ENCODE results near the gene ELAVL1. TPM values are rescaled to one million over a fixed set of nuclear protein-coding genes. Genes with fewer than 3 reads are reported as not detected.

The ELAVL1 gene
- total and polyA plus RNA-seq, 9 of the 15 experiments (the other 6 are each of a cell fraction or from before 2014, with no cell fraction given), result 4.3 to 172 (median 69.2) TPM

DNA sequence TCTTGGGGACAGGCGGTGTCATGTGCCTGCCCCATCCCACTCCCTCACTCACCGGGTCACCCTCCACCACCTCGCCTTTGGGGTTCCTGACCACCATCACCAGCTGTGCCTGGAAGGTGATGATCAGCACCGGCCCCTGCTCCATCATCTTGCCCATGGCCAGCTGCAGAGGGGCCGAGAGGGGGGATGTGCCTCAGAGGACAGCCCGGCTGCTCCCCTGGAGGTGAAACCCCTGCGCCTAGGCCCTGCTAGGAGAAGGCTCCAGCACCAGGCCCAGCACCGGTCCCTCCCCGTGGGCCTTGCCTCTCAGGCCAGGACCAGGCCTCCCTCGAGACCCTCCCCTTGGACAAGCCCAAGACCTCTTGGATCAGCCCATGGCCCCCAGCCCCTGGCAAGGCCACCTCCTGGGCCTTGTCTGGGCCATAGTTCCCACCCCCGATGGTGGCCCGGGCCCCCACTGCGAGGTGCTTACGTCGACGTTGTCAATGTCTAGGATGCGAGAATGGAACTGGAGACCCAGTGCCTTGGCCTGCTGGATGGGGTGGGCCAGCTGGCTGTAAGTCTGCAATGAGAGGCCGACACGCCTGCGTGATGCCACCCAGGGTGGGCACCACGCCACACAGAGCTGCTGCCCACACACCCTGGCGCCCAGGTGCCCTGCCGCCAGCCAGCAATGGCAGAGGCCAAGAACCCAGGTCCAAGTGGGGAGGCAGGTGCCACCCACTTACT lies 77.7 kb downstream of the ELAVL1 start (continued):
- TF ChIP-seq, protein P1, sequence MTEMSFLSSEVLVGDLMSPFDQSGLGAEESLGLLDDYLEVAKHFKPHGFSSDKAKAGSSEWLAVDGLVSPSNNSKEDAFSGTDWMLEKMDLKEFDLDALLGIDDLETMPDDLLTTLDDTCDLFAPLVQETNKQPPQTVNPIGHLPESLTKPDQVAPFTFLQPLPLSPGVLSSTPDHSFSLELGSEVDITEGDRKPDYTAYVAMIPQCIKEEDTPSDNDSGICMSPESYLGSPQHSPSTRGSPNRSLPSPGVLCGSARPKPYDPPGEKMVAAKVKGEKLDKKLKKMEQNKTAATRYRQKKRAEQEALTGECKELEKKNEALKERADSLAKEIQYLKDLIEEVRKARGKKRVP (CRISPR knock-in tag; IDR thresholded peaks at IDR 0.05), result no peak
- TF ChIP-seq ZNF282 (CRISPR knock-in tag; IDR thresholded peaks at IDR 0.05) (no peak), BRD4 (IDR thresholded peaks at IDR 0.05) (no peak), MYNN (IDR thresholded peaks at IDR 0.05) (peak; percentile 56; the same call in 1 of the 2 replicates), MYNN (CRISPR knock-in tag; IDR thresholded peaks at IDR 0.05) (no peak), POLR2AphosphoS2 (IDR thresholded peaks at IDR 0.05; ENCODE audit: low read length) (peak; percentile 66; the same call in 1 of the 2 replicates)

DNA sequence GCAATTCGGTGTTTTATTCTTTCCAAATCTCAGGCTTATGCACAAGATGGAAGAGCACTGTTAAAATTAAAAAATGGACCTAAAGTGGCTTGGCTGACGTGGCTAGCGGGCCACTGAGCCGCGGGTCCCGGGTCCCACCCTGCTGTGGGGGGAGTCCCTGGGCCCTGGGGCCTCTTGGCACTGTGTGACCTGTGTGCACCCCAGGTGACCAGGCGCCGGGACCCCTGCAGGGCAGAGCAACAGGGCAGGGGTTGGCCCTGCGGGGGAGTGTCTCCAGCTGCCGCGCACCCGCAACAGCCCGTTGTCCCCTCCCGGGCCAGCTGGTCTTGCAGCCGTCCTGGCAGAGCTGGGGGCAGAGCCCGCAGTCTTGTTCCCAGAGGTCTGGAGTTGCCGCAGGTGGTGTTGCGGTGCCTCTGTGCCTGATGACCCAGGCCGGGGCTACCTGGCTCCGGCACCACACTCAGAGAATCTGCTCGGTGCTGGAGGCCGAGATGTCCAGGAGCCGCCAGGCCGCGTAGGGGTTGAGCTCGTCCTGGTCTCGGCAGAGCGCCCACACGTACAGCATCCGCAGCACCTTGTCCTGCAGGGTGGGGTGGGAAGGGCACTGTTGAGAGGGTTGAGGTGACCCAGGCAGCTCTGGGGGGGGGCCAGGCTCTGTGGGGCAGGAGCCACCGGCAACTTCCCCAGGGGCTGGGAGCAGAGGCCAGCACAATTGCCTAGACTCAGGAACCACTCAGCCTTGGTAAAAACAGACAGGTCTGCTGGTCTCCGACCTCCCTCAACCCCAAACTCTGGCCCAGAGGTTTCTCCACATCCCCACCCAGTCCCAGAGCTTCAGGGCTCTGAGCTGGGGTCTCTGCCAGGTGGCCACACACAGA lies 78.5 kb downstream of the ELAVL1 start:
- CTCF ChIA-PET (ENCODE audit: low intra/inter-chr PET ratio), result no interaction called here
- POLR2A ChIA-PET, result interaction anchor here (0.6 to 2.7 kb wide), 6 partner anchors 9 to 835 kb away, joined by 3 to 17 read pairs (median 4); partner anchors contain the start of genes NDUFA7, RPS28 and TIMM44
- BruUV-seq (replicated peaks), result TSS peak; percentile 28
- Histone ChIP-seq H3K27ac (ENCODE audit: extremely low read depth, low read depth, low read length) (no peak overlapping the region; the same call in 2 of the 3 replicates), H4K20me1 (replicated peaks; ENCODE audit: control insufficient read depth, insufficient read depth, low read length) (peaks cover 25% of the 10 kb centered on the region), H3K4me1 (replicated peaks in 1 of 2; ENCODE audit: control insufficient read depth in 2 of 2, insufficient read depth in 2 of 2, low read length in 2 of 2) (peaks cover 11 to 85% of the 10 kb centered on the region in 2 experiments), H2AFZ (ENCODE audit: low read depth, low read length) (no peak overlapping the region), H3K4me2 (ENCODE audit: insufficient read depth, low read length) (peak overlapping the region; percentile 78; the same call in 1 of the 2 replicates), H3K9me3 (replicated peaks; ENCODE audit: control insufficient read depth, insufficient read depth, low read depth, low read length) (no peaks in the 10 kb centered on the region), H3K79me2 (ENCODE audit: control insufficient read depth, insufficient read depth, low read length) (no peaks in the 10 kb centered on the region; the same call in 2 of the 3 replicates), H3K9ac (ENCODE audit: insufficient read depth in 1 of 2, low read depth in 2 of 2, low read length in 2 of 2) (peak overlapping the region in 1 of 2 experiments; percentile 88; a peak in 2 of 4 replicates), H3K4me3 (no peak overlapping the region), H3K27me3 (ENCODE audit: control insufficient read depth in 2 of 2, insufficient read depth in 2 of 2, low read length in 2 of 2) (no peaks in the 10 kb centered on the region), H3K9me1 (ENCODE audit: control insufficient read depth, insufficient read depth, low read length) (no peaks in the 10 kb centered on the region), H3K36me3 (ENCODE audit: control insufficient read depth, insufficient read depth, low read length) (peaks cover 53% of the 10 kb centered on the region; the same call in 2 of the 3 replicates)
- in situ Hi-C loops (cut with MboI), result no loop called here
- DNase-seq (ENCODE audit: extremely low read depth in 1 of 4, low spot score in 3 of 4), result no peak
- intact Hi-C loops (cut with micrococcal nuclease), result no loop called here
- FAIRE-seq, result no peak
- ATAC-seq, result no peak
- 45% methylated on average over 18 of the region's 32 CpGs for WGBS (ENCODE audit: insufficient coverage, low coverage, missing lambda C conversion rate)
- TF ChIP-seq DIDO1 (tag; IDR thresholded peaks at IDR 0.05; ENCODE audit: low read depth), result no peak
- no peak for TF ChIP-seq TBL1XR1 (IDR thresholded peaks at IDR 0.05; ENCODE audit: low read length in 2 of 2)
- no peak for TF ChIP-seq ZNF668 (CRISPR knock-in tag; IDR thresholded peaks at IDR 0.05)
- TF ChIP-seq PCBP1 (IDR thresholded peaks at IDR 0.05; ENCODE audit: low read depth, low read length, poor library complexity, severe bottlenecking), result peak; percentile 69
- 0 out of 2 replicates have a peak, but pooled peaks have one; percentile 8 for TF ChIP-seq LEF1 (IDR thresholded peaks at IDR 0.05)
- no peak for TF ChIP-seq POLR2AphosphoS5 (IDR thresholded peaks at IDR 0.05; ENCODE audit: control insufficient read depth, insufficient read depth, low read depth, low read length)
- TF ChIP-seq ZNF780A (CRISPR knock-in tag; IDR thresholded peaks at IDR 0.05), result no peak
- peak; percentile 64 for TF ChIP-seq RBFOX2 (IDR thresholded peaks at IDR 0.05; ENCODE audit: low read depth, low read length)
- no peak for TF ChIP-seq ZNF589 (CRISPR knock-in tag; IDR thresholded peaks at IDR 0.05; ENCODE audit: low read depth)
- TF ChIP-seq POLR2AphosphoS2 (IDR thresholded peaks at IDR 0.05; ENCODE audit: low read length), result peak; percentile 94; the same call in 1 of the 2 replicates
- TF ChIP-seq, protein P2, sequence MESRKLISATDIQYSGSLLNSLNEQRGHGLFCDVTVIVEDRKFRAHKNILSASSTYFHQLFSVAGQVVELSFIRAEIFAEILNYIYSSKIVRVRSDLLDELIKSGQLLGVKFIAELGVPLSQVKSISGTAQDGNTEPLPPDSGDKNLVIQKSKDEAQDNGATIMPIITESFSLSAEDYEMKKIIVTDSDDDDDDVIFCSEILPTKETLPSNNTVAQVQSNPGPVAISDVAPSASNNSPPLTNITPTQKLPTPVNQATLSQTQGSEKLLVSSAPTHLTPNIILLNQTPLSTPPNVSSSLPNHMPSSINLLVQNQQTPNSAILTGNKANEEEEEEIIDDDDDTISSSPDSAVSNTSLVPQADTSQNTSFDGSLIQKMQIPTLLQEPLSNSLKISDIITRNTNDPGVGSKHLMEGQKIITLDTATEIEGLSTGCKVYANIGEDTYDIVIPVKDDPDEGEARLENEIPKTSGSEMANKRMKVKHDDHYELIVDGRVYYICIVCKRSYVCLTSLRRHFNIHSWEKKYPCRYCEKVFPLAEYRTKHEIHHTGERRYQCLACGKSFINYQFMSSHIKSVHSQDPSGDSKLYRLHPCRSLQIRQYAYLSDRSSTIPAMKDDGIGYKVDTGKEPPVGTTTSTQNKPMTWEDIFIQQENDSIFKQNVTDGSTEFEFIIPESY (CRISPR knock-in tag; IDR thresholded peaks at IDR 0.05), result peak; percentile 99
